GM12865 (cell line): ENCODE results near the gene RFNG.

Experiments
- DNase-seq: peaks from one replicate; pipeline ENCODE4 v3.0.0; 2010; ENCODE audit warnings: low read depth
- H3K4me3 ChIP-seq: 2 replicates; pipeline ENCODE4 v1.5.1; 2011; ENCODE audit warnings: mild to moderate bottlenecking, low read depth, low read length, control low read depth
- TF ChIP-seq, protein P1 (sequence below): IDR thresholded peaks from 2 replicates; pipeline ENCODE4 v1.5.1; 2011; ENCODE audit warnings: low read length, control low read depth, low read depth, inconsistent platforms; ENCODE audit not compliant: insufficient read depth; ENCODE audit errors: missing control alignments

The RFNG gene

DNA sequence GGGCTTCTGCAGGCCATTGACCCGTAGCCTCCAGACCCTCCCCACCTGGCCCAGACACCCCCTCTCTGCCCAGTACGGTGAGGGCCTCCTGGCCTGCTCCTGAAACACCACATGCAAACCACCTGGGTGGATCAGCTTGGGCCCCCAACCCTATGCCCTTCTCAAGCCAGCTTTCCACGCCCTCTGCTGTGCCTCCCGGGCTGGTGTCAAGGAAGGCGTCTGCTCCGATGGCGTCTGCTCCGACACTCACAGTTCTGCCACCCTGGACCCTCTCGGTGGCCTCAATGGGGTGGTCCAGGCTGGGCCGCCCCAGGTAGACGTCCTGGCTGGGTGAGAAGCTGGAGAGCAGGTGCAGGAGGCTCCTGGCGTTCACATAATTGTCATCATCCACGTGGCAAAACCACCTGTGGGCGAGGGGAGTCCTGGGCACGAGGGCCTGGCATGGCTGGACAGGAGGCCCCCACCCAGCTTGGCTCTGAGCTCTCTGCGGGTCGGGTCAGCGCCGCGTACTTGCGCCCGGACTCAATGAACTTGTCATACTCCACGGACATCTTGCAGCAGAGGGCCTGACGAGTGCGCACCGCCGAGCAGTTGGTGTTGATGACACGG, 1.4 kb downstream of the RFNG start:
- no peak overlapping the region for H3K4me3 ChIP-seq
- no peak for DNase-seq

DNA sequence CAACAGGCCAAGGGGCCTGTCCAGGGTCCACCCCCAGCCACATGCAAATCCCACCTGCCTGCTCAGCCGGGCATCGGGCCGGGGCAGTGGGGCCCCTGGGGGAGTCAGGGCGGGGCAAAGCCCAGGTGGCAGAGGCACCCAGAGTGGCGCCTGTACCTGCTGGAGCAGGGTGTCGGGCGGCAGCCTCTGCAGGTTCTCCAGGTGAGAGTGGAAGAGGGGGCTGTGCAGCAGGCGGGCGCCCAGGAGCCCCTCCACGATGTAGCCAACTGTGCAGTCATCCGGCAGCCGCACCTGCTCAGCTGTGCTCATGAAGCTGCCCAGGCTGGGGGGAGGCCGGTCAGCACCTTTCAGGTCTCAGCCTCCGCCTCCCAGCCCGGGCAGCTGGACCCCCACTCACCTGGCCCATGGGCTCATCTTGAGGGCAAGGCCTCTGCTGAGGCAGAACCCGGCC, 2.1 kb downstream of the RFNG start:
- DNase-seq: no peak
- TF ChIP-seq, protein P1, sequence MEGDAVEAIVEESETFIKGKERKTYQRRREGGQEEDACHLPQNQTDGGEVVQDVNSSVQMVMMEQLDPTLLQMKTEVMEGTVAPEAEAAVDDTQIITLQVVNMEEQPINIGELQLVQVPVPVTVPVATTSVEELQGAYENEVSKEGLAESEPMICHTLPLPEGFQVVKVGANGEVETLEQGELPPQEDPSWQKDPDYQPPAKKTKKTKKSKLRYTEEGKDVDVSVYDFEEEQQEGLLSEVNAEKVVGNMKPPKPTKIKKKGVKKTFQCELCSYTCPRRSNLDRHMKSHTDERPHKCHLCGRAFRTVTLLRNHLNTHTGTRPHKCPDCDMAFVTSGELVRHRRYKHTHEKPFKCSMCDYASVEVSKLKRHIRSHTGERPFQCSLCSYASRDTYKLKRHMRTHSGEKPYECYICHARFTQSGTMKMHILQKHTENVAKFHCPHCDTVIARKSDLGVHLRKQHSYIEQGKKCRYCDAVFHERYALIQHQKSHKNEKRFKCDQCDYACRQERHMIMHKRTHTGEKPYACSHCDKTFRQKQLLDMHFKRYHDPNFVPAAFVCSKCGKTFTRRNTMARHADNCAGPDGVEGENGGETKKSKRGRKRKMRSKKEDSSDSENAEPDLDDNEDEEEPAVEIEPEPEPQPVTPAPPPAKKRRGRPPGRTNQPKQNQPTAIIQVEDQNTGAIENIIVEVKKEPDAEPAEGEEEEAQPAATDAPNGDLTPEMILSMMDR: no peak
- no peak overlapping the region for H3K4me3 ChIP-seq

More for the DNA sequence above, 1.4 kb downstream of the RFNG start:
- TF ChIP-seq, protein P1: no peak

DNA sequence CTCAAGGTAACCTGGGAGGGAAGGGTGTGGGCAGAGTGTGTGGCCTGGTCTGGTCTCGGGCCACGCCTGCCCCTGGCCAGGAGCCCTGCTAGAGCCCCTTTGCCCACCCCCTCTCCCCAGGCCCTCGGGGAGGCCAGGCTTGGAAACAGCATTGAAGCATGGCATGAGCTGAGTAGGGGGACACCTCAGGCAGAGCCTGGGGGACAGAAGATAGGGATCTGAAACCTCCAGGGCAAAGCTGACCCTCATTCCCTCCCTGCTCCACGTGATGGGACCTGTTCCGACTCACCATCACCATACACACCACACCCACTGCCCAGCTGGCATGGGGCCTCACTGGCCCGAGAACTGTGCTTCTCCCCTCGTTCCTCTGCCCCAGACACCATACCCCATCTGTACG, 2.5 kb downstream of the RFNG start:
- DNase-seq: no peak
- H3K4me3 ChIP-seq: no peak overlapping the region
- TF ChIP-seq, protein P1: no peak

DNA sequence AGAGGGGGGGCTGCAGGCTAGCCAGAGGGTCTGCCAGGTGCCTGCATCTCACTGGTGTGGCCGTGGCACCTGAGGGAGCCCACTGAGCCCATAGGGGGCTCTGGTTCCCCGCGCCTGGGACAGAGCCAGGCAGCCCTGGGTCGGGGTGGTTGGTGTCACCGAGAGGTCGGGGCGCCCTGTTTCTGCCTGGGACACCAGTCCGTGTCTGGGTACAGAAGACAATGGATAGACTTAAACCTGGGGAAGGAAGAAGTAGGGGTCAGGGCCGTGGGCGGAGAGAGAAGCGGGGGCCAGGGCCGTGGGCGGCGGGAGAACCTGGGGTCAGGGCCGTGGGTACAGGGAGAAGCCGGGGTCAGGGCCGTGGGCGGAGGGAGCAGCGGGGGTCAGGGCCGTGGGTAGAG, 3.0 kb downstream of the RFNG start:
- TF ChIP-seq, protein P1: no peak
- no peak for DNase-seq
- no peak overlapping the region for H3K4me3 ChIP-seq

DNA sequence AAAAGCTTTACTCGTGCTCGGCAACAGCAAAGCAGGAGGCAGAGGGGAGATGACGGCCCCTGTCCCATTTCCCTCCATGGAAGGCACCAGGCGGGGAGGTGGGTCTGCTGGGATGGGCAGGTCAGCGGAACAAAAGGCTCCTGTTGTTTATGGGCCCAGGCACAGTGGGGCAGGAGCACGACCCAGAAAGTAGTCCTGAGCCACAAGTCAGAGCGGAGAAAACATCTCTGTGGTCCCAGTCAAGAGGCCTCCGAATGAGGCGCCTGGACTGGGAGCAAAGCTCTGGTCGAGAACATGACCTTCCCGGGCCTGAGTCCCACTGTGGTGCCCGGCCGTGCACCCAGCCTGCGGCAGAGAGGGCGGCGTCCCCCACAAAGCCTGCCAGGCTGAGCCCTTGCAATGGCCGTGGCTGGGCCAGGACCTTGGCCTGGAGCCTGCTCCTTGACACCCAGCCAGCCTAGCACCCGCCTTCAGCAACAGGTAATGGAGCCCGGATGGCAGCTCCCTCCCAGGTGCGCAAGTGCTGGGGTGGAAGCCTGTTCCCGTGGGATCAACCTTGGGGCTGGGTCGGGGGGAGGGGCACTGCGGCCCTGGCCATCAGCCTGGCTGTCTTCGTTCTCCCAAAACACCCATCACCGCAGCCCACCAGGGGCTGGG, 3.6 kb downstream of the RFNG start:
- no peak for DNase-seq
- no peak overlapping the region for H3K4me3 ChIP-seq
- TF ChIP-seq, protein P1: no peak

DNA sequence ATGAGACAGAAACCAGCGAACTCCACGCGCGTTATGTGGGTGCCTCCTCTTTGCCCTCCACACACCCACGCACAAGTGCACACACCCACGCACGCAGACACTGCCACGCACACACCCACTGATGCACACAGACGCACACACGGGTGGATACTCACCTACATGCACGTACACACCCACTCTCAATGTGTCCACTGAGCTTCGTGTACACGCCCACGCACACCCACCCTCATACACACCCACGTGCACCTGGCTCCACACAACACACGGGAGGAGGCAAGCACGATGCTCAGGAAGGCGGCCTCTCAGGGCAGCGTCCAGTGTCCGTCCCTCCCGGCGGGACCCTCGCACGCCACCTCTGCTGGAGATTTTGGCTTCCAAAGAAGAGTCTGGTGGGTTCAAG, 4.2 kb downstream of the RFNG start:
- DNase-seq: no peak

More for the DNA sequence above, 4.2 kb downstream of the RFNG start:
- no peak overlapping the region for H3K4me3 ChIP-seq
- TF ChIP-seq, protein P1: no peak
